ENCODE results near the gene DHX38.

The DHX38 gene

DNA sequence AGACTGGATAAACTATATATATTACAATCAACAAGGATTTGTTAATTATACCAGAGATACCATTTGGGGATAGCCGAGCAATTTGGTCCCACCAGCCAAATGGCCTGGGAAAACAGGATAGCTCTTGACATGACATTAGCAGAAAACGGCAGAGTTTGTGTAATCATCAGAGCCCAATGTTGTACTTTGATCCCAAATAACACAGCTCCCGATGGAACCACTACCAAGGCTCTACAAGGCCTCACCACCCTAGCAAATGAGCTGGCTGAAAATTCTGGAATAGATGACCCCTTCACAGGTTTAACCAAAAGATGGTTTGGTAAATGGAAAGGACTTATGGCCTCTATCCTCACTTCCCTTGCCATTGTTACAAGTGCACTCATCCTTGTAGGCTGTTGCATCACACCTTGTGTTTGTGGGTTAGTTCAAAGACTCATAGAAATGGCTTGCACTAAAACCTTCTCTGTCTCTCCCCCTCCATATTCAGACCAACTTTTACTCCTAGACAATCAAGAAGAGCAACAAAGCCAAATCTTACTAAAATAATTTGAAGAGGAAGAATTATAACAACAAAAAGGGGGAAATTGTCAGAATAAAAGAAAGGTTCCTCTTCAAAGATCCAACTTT is 9.8 kb upstream of the DHX38 start:
- DNase-seq (ENCODE audit: low read depth, low spot score) = no peak

DNA sequence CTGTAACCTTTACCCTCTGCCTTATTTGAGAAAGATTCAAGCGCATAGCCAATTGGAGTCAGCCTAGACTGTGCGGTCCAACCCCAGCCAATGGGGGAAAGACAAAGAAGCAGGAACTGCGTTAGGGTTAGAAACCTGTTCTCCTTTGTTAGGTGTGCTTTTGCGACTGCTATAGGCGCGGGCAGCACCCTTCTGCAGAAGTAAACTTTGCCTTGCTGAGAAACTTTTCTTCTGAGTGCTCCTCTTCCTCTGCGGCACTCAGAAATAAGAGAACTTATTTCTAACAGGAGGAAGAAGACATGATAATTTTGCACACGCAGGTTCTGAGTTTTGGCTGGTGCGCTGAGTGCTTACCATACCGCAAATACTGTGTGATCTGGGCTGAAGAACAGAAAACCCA is 9.2 kb upstream of the DHX38 start:
- no peak for DNase-seq (ENCODE audit: low read depth, low spot score)

DNA sequence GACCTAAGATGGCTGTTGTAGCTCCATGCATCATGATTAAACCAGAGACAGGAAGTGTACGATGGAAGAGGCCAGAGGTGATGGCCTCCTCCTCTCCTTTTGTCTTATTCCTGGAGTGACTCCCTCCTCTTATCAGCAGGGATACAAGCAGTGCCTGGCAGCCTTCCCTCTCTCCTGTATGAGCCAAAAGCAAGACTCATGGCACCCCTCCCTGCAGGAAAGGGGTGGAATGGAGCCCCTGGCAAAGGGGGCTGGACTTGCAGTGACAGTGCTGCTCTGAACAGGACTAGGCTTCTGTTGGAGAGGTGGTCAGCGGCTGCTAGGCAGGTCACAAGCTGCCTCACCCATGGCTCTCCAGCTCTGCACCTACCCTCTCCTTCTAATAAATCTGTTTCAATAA is 8.6 kb upstream of the DHX38 start:
- DNase-seq (ENCODE audit: low read depth, low spot score) = no peak

DNA sequence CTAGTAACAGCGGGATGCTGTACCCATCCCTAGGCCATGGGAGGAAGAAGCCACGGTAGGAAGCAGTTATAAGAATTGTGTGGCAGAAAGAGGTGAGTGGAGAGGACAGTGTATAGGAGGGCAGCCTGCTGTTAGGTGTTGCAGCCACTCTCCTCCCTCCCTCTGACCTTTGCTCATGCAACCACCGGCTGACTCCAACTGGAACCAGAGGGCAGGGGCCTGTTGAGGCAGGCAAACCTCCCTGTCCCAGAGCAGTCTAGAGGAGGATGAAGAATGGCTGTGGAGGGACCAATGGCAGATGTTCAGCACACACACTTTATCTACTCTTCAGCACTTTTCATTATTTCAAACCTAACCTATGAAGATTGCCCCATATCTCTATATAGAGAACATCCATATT is 2.4 kb upstream of the DHX38 start:
- DNase-seq (ENCODE audit: low read depth, low spot score) = no peak

DNA sequence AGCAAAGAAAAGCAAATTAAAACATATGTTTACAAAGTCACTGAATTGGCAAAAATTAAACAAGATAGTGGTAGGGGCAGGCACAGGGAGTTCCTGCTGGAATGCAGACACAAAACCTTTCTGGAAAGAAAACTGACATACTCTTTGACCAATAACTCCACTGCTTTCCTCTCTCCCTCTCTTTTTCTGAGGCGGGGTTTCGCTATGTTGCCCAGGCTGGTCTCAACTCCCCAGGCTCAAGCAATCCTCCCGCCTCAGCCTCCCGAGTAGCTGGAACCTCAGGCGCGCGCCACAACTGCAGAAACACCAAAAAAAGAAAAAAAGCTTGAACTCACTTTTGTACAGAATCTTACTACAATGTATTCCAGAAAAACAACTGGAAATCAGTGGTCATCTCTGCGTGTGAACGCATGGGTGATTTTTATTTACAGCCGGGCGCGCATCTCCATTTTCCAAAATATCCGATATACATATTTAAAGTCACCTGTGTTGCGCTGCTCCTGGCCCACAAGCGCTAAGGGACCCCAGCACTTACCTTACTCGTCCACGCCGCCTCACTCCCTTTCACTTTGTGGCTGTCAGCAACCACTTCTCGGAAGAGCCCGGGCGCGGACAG is 707 bp upstream of the DHX38 start:
- DNase-seq (ENCODE audit: low read depth, low spot score) = no peak

DNA sequence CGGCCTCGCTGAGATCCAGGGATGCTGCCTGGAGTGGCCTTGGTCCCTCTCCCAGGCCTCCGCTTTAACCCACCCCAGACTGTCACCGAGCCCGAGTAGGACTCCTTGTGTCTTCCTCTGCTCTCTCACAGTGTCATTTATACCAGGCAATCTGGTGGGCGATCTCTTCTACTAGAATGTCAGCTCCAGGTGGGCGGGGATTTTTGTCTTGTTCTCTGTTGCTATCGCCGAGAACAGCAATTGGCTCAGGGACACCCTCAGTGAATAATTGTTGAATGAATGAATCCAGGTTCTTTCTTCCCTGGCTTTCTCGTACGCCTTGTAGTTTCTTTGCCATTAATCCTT is 591 bp downstream of the DHX38 start:
- DNase-seq (ENCODE audit: low read depth, low spot score) = peak; percentile 26

DNA sequence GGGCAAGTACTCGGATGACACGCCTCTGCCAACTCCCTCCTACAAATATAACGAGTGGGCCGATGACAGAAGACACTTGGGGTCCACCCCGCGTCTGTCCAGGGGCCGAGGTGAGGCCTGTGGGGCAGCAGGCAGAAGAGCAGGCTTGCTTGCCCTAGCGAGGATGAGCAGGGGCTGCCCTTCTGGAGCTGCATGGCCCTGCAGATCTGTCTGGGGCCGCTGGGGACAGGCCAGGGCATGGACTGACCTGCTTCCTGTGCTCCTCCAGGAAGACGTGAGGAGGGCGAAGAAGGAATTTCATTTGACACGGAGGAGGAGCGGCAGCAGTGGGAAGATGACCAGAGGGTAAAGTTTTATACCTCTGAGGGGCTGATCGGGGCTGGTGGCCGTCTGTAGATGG is 5.3 kb downstream of the DHX38 start:
- DNase-seq (ENCODE audit: low read depth, low spot score) = no peak

DNA sequence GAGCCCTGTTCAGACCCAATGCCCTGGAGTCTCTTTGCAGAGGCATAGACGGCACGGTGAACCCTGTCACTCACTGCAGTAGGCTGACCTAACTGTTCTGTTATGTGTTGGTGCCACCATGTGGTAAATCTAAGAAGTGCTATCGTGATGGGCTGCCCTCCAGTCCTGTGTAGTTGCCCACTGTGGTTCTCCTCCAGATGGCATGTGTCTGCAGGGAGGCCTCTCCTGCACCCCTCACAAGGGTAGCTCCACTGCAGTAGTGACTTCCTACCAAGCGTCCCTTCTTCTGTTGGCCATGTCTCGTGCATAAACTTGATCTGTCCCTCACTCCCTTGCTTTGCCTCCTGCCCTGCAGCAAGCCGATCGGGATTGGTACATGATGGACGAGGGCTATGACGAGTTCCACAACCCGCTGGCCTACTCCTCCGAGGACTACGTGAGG is 5.8 kb downstream of the DHX38 start:
- no peak for DNase-seq (ENCODE audit: low read depth, low spot score)

DNA sequence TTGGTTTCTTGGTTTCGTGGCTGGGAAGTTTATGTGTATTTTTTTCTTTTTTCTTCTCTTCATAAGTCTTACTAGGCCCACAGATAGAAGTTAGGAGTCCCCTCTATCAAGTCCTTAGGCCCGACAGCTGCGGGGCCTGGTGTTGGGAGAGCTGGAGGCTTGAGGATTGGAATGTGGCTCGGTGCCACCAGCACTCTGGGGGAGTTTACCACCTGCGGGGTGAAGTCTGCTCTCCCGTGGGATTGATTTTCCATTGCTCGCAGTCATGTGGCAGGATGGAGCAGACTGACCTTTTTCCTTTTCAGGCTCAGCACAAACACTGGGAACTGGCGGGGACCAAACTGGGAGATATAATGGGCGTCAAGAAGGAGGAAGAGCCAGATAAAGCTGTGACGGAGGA is 7.5 kb downstream of the DHX38 start:
- DNase-seq (ENCODE audit: low read depth, low spot score) = no peak

DNA sequence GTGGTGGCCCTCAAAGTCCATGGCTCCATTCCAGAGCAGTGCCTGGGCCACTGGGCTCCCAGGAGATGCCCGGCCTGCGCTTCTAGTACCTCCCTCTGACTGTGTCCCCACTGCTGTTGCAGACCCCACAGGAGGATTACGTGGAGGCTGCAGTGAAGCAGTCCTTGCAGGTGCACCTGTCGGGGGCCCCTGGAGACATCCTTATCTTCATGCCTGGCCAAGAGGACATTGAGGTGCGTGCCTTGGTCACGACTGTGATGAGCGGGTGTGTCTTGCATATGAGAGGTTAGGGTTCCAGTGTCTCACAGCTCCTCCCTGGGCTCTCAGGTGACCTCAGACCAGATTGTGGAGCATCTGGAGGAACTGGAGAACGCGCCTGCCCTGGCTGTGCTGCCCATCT is 11.3 kb downstream of the DHX38 start:
- no peak for DNase-seq (ENCODE audit: low read depth, low spot score)

DNA sequence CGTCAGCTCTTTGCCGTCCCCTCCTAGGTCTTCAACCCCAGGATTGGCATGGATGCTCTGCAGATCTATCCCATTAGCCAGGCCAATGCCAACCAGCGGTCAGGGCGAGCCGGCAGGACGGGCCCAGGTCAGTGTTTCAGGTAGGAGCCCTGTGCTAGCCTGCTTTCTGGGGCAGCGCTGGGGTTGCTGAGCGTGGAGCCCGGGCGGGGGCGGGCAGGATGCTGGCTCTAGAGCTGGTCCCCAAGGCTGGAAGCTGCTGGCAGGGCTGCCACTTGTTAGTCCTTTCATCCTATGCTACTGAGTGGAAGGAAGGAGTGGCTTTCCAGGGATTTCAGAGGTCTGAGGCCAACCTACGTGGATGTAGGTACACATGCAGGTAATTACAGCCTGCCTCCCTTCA is 12.3 kb downstream of the DHX38 start:
- DNase-seq (ENCODE audit: low read depth, low spot score) = no peak

DNA sequence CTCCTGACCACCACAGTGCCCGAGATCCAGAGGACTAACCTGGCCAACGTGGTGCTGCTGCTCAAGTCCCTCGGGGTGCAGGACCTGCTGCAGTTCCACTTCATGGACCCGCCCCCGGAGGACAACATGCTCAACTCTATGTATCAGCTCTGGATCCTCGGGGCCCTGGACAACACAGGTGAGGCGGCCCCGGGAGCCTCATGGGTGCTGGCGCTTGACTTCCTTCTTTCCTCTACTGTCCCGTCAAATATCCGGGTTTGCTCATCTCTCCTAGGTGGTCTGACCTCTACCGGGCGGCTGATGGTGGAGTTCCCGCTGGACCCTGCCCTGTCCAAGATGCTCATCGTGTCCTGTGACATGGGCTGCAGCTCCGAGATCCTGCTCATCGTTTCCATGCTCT is 13.7 kb downstream of the DHX38 start:
- DNase-seq (ENCODE audit: low read depth, low spot score) = no peak

DNA sequence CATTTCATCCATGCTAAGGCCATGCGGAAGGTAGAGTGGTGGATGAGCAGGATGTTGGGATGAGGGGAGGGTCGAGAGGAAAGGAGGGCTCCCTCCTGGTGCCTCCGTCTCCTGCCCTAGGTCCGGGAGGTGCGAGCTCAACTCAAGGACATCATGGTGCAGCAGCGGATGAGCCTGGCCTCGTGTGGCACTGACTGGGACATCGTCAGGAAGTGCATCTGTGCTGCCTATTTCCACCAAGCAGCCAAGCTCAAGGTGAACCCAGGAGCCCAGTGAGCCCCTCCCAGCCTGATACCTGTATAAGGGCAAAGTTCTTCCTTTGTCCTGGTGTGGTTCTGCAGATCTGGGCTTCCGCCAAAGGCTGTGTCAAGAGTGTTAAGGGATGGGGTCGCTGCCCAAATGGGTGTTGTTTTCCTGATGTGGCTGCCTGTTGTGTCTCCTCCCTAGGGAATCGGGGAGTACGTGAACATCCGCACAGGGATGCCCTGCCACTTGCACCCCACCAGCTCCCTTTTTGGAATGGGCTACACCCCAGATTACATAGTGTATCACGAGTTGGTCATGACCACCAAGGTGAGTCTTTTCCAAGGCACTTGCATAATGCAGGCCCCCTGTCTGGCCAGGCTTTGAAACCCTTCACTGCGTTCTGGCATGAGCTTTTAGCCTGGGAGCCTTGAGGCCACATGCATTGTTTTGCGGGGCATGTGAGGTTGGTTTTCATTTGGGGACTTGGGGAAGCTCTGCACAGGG is 14.9 kb downstream of the DHX38 start:
- no peak for DNase-seq (ENCODE audit: low read depth, low spot score)

DNA sequence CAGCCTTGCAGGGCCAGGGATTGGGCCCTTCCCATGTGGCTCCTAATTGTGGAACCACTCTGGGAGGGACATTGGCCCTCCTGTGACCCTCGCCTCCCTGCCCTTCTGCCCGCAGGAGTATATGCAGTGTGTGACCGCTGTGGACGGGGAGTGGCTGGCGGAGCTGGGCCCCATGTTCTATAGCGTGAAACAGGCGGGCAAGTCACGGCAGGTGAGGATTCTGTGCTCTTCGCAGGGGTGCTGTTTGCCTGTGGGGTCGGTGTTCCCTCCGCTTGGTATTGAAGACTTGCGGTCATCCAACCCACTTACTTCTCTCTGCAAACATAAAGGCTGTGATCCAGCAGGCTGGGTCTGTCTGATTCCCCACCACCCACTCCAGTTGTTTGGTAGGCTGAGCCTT is 15.7 kb downstream of the DHX38 start:
- no peak for DNase-seq (ENCODE audit: low read depth, low spot score)

DNA sequence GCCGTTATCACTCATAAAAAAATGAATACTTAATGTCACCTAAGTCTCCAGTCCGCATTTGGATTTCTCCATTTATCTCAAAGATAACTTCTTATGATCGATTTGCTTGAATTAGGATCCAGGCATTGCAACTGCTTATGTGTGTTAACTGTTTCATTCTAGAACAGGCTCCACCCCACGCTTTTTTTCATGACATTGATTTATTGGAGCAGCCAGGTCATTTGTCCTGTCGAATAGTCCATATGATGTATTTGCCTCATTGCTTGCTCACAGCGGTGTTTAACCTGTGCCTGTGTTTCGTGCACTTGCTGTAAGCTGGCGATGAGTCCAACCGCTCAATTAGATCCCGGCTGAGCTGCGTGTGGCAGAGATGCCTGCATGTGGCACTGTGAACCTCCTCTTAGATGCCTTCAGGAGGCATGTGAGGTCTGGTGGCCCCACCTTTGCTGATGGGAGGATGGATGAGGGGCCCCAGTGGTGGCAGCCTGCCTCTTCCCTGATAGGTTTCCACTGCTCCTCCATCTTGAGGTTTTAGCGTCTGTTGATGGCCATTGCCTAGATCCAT is 16.4 kb downstream of the DHX38 start:
- DNase-seq (ENCODE audit: low read depth, low spot score) = no peak

DNA sequence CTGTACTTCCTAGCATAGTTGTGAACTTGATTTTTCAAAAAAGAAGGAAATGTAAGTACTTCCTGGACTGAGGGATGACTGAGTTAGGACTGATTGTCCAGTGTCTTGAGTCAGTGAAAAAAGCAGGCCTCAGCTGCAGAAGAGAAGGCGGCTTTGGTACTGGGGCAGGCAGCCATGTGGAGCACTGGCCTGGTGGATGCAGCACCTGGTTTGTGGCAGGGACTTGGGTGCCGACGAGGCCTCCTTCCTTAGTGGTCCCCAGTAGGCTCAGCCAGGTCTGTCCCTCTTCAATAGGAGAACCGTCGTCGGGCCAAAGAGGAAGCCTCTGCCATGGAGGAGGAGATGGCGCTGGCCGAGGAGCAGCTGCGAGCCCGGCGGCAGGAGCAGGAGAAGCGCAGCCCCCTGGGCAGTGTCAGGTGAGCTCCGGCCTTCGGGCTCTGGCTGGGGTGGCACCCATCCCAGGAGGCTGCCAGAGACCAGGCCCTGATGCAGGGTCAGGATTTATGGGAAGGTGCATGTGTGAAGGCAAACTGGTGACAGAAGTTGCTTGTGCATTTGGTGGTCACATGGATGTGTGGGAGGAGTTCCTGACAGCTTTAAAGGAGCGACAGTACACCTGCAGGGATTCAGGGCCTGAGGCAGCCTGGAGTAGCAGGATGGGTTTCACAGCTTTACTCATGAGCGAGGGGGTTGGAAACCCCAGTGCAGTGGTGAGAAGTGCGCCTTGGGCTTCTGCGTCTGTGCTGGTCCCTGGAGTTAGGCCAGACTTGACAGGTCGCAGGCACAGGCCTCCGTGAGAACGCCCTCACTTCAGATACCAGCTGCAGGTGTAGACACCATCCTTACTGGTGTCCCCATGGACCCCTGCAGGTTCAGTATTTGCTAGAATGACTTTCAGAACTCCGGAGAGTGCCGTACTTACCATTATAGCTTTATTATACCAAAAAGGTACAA is 17.3 kb downstream of the DHX38 start:
- DNase-seq (ENCODE audit: low read depth, low spot score) = no peak

DNA sequence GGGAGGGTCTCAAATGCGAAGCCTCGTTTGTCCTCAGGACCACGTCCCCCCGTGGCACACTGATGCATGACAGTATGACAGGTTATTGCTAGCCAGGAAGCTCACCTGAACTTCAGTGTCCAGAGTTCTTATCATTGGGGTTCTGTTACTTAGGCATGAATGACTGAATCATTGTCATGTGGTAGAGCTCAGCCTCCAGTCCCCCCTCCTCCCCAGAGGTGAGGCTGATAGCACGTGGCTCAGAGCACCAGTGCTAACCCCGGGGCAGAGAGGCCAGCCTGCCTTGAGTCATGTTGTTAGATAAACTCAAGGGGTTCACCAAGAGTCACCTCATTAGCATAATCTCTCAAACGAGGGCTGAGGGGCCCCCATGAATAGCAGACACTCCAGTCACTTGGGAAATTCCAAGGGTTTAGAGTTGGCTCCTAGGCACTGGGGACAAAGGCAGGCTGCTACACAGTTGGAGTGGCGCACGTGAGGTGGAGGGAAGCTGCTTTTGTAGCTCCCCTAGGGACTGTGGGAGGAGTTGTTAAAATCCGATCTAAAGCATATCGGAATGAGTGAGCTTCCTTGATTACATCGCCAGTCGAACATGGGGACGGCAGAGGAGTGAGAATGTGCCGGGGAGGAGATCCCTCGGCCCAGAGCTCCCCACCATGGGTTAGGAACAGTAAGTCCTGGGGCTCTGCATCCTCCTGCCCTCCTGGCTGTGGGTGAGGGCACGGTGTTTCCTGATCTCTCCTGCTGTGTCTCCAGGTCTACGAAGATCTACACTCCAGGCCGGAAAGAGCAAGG is 18.2 kb downstream of the DHX38 start:
- DNase-seq (ENCODE audit: low read depth, low spot score) = no peak

DNA sequence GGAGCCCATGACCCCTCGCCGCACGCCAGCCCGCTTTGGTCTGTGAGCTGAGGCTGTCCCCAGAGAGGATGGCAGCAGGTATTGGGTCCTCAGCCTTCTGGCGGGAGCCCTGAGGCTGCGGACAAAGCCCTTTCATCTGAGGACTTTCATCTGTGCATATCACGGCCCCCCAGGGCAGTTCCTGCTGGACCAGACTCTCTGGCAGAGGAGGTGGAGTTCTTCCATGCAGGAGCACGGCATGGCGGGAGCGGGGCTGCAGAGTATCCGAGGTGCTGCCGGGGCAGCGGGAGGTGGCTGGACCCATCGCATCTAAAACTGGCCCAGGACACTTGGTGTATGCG is 18.8 kb downstream of the DHX38 start:
- DNase-seq (ENCODE audit: low read depth, low spot score) = no peak

DNA sequence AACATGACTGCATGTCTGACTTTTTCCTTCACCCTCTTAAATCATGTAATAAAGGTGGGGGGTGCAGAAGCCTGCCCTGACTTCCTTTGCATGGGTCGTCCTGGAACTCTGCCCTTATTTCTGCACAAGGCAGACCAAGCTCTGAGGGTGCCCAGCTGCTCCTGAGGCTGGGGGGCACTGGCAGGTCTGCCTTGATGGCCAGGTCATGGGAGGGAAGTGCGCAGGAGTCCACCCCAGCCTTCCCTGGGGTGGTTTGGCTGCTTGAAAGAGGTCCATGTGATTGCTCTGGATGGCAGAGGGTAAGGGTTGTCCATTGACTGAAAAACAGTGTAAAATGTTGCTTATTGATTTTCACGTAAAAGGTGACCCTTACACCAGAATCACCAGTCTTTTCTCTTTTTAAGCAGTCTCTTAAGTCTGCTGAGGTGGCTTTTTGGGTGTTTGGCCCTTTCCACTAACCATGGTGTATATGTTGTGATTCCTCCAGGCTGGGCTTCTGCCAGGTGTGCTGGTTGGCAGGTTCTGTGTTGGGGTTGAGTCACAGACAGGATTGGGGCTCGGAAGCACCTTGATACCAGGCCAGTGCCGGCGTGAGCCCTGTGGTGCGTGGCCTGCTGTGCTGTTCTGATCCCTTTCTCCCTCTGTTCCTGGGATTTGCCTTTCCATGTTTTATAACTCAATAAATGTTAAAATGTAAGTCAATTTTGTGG is 19.4 kb downstream of the DHX38 start:
- no peak for DNase-seq (ENCODE audit: low read depth, low spot score)

DNA sequence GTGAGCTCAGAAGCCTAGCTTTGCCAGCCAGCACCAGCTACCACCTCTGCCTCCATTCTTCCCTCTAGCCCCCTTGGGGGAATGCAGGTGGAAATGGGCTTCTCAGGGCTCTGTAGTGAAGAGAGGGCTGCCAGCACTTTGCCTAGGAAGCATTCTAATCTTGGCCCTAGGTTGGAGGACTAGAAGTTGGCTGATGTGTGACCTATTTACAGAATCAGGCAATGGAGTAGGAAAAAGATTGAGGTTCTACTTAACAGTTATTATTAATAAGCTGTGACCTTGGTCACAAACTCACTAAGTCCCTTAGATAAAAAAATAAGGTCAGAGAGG is 19.9 kb downstream of the DHX38 start:
- DNase-seq (ENCODE audit: low read depth, low spot score) = no peak

DNA sequence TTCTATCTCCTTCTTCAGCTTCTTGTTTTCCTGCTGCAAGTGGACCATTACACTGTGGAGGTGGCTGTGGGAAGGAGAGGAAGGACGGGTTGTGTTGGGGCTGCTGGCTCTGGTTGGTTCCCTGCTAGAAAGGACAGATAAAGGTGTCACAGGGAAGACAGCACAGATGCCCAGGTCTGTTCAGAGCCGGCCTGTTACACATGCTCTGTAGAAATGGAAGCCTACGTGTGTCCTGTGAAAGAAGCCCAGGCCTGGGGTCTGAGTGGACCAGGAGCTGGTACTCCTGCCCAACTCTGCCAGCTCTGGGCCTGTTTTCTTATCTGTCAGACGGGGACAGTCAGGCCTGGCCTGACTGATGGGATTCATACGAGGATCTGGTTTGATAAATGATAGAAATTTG is 26.4 kb downstream of the DHX38 start:
- DNase-seq (ENCODE audit: low read depth, low spot score) = no peak

Measured in activated naive CD8-positive, alpha-beta T cell treated with anti-CD3 and anti-CD28 coated beads, Interleukin-2, amount 50 U/mL, for 16 hours (primary cell).